HUES64 (cell line): ENCODE data around the gene CEBPG.

ENCODE experiments used
- H3K27ac ChIP-seq: 2 replicates; pipeline ENCODE4 v1.7.0; 2013; ENCODE audit warnings: low read depth, low read length, inconsistent platforms
- H3K27me3 ChIP-seq: 2 replicates; pipeline ENCODE4 v1.6.1; 2013; ENCODE audit warnings: mild to moderate bottlenecking, low read length; ENCODE audit not compliant: insufficient read depth
- H3K36me3 ChIP-seq: 2 replicates; pipeline ENCODE4 v1.6.1; 2013; ENCODE audit warnings: mild to moderate bottlenecking, low read length; ENCODE audit not compliant: insufficient read depth
- H3K4me1 ChIP-seq: 2 replicates; pipeline ENCODE4 v1.6.1; 2013; ENCODE audit warnings: mild to moderate bottlenecking, low read length, moderate library complexity; ENCODE audit not compliant: insufficient read depth
- H3K4me3 ChIP-seq: 2 replicates; pipeline ENCODE4 v1.5.1; 2013; ENCODE audit warnings: mild to moderate bottlenecking, low read length, moderate library complexity
- H3K9ac ChIP-seq: 2 replicates; pipeline ENCODE4 v1.6.1; 2013; ENCODE audit warnings: mild to moderate bottlenecking, low read depth, low read length
- H3K9me3 ChIP-seq: 2 replicates; pipeline ENCODE4 v1.6.1; 2013; ENCODE audit warnings: low read depth, low read length; ENCODE audit not compliant: insufficient read depth
- WGBS: fragments of 150-250, 120-280 bp; methylation state at CpG from one replicate; pipeline ENCODE4 v1.1.7; 2013; ENCODE audit warnings: missing lambda C conversion rate; 5-methylcytosine and 5-hydroxymethylcytosine counted together

The CEBPG gene

DNA sequence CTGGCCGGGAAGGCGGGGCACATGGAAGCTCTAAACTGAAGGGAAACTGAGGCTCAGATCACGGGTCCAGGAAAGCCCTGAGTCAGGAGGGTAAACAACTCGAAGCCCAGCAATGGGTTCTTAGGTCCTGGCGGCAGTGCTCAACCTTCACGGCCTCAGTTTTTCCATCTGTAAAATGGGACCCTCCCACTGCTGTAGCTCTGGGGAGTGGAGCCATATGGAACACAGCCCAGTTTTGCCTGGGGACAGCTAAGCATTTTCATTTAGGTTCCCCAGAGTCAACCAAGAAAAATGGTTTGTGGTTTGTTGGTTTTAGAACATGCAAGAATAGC, 30.4 kb downstream of the CEBPG start:
- 90% methylated on average over 6 of the region's 6 CpGs for WGBS

DNA sequence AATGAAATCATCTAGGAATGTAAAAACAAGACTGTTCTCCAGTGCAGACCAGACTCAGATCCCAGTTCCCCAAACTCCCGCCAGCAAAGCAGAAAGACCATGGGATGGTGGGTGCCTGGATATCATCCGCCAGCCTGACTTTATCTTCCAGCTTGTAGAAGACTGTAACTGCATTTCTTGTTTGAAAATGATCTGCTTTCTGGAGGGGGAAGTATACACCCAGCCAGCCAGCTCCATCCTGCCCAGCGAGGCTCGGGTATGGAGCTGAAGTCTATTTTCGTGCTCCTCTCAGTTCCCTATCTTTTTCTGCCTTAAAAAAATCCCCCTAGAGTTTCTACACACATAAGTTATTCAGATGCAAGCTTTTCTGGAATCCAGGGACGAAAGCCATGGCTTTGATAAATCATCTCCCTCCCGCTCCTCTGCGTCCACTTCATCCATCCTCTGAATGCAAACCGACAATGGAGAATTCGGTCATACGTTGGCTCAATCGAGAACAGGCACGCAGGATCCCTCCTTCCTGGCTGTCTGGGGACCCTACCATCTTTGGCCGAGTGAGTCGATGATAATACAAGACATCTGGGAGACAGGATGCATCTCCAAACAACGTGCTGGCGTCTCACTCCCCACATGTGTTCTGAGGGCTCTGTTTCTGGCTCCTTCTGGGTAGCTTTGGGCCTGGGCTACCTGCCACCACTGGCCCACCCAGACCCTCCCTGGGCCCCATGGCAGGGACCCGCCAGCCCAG, 31.2 kb downstream of the CEBPG start:
- H3K4me3 ChIP-seq, result no peak overlapping the region
- no peak overlapping the region for H3K9ac ChIP-seq
- 0 out of 2 replicates have a peak, but pooled peaks cover 3% of the 10 kb centered on the region for H3K4me1 ChIP-seq
- H3K9me3 ChIP-seq, result no peaks in the 10 kb centered on the region
- 94% methylated on average over 18 of the region's 18 CpGs for WGBS
- H3K27me3 ChIP-seq, result no peaks in the 10 kb centered on the region
- H3K27ac ChIP-seq, result no peak overlapping the region
- H3K36me3 ChIP-seq, result no peaks in the 10 kb centered on the region

More for the DNA sequence above, 30.4 kb downstream of the CEBPG start:
- Histone ChIP-seq H3K27ac (no peak overlapping the region), H3K9me3 (no peaks in the 10 kb centered on the region), H3K27me3 (no peaks in the 10 kb centered on the region), H3K9ac (no peak overlapping the region), H3K4me1 (0 out of 2 replicates have a peak, but pooled peaks cover 3% of the 10 kb centered on the region), H3K36me3 (no peaks in the 10 kb centered on the region), H3K4me3 (no peak overlapping the region)

DNA sequence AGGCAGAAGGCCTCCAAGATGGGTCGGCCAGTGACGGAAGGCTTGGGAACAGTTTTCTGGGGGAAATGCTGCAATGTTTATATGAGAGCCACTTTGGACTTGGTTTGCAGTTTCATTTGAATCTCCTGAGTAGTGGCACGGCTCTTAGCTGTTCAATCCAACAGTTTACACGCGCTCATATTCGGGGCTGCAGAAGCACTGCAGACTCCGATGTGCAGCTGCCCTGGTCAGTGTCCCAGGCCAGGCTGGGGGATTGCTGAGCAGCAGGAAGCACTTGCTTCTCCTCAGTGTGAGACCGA, 31.7 kb downstream of the CEBPG start:
- 85% methylated on average over 8 of the region's 8 CpGs for WGBS

DNA sequence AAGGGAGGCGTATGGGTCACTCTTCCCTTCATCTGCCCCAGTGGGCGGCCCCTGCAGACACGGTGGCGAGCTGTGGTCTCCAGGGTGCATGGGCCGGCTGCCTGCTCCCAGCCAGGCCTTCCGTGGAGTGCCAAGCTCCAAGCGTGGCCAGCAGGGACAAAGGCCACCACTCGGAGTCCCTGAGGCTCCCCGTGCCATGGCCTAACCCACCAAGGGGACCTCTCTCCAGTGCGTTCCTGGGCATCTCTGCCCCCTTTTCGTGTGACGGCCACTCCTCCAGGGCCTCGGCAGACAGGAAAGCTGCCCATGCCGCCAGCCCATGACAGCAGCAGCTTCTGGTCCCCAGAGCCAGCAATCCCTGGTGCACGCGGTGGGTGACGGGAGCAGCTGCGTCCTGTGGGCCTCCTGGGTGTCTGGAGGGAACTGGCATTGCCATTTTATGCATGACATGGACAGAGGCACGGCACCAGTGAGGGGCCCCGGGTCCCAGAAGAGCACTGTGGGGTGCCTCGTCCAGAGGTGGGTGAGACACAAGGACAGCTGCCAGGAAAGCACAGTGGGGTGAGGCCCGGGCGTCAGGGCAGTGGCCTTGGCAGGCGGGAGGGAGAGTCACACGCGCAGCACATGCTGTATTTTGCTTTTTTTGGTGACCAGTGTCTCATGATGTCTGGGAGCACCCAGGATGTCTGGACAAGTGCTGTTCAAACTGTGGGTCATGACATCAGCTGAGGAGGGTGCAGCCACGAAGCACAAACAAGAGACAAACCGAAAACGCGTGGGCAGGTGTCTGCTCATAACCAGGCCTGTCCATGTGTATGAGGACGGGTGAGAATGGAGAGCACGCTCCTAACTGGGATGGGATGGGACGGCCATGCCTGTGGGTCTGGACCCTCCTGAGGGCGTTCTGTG, 32.3 kb downstream of the CEBPG start:
- H3K27me3 ChIP-seq, result no peaks in the 10 kb centered on the region
- no peaks in the 10 kb centered on the region for H3K9me3 ChIP-seq
- H3K4me3 ChIP-seq, result no peak overlapping the region
- 95% methylated on average over 34 of the region's 34 CpGs for WGBS
- no peak overlapping the region; the same call in 1 of the 2 replicates for H3K27ac ChIP-seq
- 0 out of 2 replicates have a peak, but pooled peaks cover 3% of the 10 kb centered on the region for H3K4me1 ChIP-seq
- H3K36me3 ChIP-seq, result no peaks in the 10 kb centered on the region
- H3K9ac ChIP-seq, result no peak overlapping the region; the same call in 1 of the 2 replicates

More for the DNA sequence above, 31.7 kb downstream of the CEBPG start:
- Histone ChIP-seq H3K4me3 (no peak overlapping the region), H3K9ac (no peak overlapping the region; the same call in 1 of the 2 replicates), H3K27ac (no peak overlapping the region), H3K4me1 (0 out of 2 replicates have a peak, but pooled peaks cover 3% of the 10 kb centered on the region), H3K36me3 (no peaks in the 10 kb centered on the region), H3K9me3 (no peaks in the 10 kb centered on the region), H3K27me3 (no peaks in the 10 kb centered on the region)

DNA sequence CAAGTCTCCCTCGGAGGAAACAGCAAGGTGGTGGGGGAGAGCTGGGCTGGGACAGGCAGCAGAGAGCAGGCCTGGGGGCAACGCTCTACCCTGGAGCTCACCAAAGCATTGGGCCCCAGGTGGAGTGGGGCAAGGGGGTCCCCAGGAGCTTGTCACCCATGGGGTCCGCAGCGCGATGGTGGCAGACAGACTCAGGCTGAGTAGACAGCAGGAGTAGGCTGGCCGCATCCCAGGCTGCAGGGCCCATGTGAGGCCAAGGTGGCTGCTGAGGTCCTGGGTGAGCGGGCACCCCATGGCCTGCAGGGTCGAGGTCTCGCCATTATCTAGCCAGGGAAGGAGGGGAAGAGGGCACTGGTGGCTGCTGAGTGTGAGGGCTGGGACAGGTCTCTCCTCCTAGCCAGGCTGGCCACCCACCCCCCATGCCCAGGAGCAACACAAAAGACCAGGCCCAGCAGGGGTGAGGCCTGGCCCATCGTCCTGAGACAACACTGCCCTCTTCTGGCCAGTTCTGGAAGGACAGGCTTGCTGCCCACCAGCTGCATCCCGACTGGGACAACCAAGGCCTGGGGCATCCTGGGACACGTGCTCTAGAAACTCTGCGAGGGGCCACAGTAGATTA, 33.1 kb downstream of the CEBPG start:
- Histone ChIP-seq H3K4me3 (no peak overlapping the region), H3K9me3 (no peaks in the 10 kb centered on the region), H3K36me3 (no peaks in the 10 kb centered on the region), H3K27me3 (no peaks in the 10 kb centered on the region), H3K27ac (no peak overlapping the region; the same call in 1 of the 2 replicates), H3K9ac (no peak overlapping the region), H3K4me1 (0 out of 2 replicates have a peak, but pooled peaks cover 3% of the 10 kb centered on the region)
- WGBS, result 60% methylated on average over 12 of the region's 13 CpGs

DNA sequence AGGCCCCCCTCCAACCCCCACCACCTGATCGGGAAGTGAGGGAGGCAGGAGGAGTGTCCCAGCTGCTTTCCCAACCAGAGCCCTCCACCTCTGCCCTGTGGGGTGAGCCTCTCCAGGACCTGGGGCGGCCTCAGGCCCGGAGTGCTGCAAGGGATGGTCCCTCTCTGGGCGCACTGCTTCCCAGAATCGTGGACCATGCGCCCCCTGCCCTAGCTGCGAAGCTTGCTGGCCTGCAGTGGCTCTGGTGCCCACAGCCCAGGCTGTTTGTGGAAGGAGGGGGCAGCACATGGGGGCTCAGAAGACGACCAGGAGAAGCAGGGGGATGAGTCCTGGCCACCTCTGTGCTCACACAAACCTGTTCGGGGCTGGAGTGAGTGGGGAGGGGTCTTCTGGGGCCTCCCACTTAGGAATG, 33.6 kb downstream of the CEBPG start:
- no peak overlapping the region for H3K27ac ChIP-seq
- H3K9me3 ChIP-seq, result no peaks in the 10 kb centered on the region
- H3K36me3 ChIP-seq, result no peaks in the 10 kb centered on the region
- no peak overlapping the region for H3K4me3 ChIP-seq
- H3K27me3 ChIP-seq, result no peaks in the 10 kb centered on the region
- 67% methylated on average over 9 of the region's 9 CpGs for WGBS
- 0 out of 2 replicates have a peak, but pooled peaks cover 3% of the 10 kb centered on the region for H3K4me1 ChIP-seq
- H3K9ac ChIP-seq, result no peak overlapping the region

DNA sequence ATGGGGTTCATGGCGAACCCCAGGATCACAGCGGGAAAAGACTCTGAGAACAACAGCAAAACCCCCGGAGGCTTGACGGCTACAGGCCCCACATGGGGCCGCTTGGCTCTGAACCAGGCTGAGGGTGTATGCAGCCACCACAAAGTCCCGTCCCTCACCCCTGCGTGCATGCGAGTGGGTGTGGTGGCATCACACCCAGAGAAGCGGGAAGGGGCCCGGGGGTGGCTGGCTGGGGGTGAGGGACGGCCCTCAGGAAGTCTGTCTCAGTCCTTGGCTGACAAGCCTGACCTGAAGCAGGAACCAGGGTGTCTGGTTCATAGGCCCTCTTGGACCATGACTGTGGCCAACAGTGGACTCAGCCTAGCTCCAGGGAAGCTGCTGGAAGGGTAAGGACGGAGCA, 34.2 kb downstream of the CEBPG start:
- 91% methylated on average over 12 of the region's 12 CpGs for WGBS
- no peaks in the 10 kb centered on the region for H3K9me3 ChIP-seq
- H3K36me3 ChIP-seq, result no peaks in the 10 kb centered on the region
- H3K27me3 ChIP-seq, result no peaks in the 10 kb centered on the region
- H3K27ac ChIP-seq, result no peak overlapping the region
- H3K4me1 ChIP-seq, result 0 out of 2 replicates have a peak, but pooled peaks cover 3% of the 10 kb centered on the region
- H3K4me3 ChIP-seq, result no peak overlapping the region
- H3K9ac ChIP-seq, result no peak overlapping the region

DNA sequence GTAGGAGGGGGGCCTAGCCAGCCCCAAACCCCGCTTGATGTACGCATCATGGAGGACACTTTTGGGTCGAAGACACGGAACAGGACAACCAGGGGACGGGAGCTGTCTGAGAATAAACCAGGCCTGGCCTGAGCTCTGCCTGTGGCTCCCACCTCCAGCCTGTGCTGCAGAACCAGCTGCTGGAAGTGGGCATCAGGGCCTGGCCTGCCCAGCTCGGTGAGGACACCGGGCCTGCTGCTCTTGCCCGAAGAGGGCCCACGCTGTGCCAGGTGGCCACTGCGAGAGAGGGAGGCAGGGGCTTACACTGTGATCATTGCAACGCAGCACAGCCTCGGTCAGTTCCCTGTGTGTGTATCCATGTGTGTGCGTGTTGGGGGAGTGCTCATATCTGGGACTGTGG, 34.6 kb downstream of the CEBPG start:
- H3K27ac ChIP-seq, result no peak overlapping the region
- H3K9me3 ChIP-seq, result no peaks in the 10 kb centered on the region
- H3K9ac ChIP-seq, result no peak overlapping the region
- 90% methylated on average over 12 of the region's 13 CpGs for WGBS
- H3K4me3 ChIP-seq, result no peak overlapping the region
- 0 out of 2 replicates have a peak, but pooled peaks cover 3% of the 10 kb centered on the region for H3K4me1 ChIP-seq
- no peaks in the 10 kb centered on the region for H3K36me3 ChIP-seq
- H3K27me3 ChIP-seq, result no peaks in the 10 kb centered on the region

DNA sequence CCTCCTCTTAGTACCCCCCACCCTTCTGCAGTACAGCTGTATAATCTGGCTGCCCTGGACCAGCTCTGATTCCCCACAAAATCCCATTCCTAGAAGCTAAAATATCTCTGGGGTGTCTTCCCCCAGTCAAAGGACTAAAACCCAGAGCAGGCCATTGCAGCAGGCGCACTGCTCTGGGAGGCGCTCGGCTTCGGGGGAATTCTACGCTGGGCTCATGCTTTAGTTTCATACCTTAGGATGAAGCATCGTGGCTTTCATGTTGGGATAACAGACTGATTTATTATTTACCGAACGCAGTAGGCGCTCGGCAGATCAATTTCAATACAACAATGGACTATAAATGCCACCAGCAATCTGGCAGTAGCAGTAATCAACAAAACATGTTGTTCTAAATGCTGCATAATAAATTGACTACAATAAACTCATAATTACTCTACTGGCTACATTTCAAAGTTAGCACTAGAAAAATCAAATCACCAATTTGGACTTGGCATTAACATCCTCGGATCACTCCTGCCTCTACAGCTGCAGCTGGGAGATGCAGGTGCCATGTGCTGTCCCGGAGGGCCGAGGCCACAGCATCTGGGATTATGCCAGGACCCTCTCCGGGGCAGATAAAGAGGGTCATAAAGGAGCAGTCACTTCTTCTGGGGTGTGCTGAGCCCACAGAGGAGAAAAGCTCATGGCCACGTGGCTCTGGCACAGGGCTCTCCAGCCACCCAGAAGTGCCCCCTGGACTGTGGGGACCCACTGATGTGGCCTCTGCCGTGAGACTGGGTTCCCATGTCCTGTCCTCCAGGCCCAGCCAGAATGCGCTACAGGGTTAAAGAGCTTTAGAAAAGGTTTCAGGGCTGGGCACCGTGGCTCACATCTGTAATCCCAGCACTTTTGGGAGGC, 35.3 kb downstream of the CEBPG start:
- H3K27me3 ChIP-seq, result no peaks in the 10 kb centered on the region
- H3K9me3 ChIP-seq, result no peaks in the 10 kb centered on the region
- WGBS, result 93% methylated on average over 18 of the region's 18 CpGs
- H3K4me1 ChIP-seq, result 0 out of 2 replicates have a peak, but pooled peaks cover 3% of the 10 kb centered on the region
- no peak overlapping the region for H3K4me3 ChIP-seq
- H3K36me3 ChIP-seq, result no peaks in the 10 kb centered on the region
- H3K9ac ChIP-seq, result no peak overlapping the region
- no peak overlapping the region for H3K27ac ChIP-seq

DNA sequence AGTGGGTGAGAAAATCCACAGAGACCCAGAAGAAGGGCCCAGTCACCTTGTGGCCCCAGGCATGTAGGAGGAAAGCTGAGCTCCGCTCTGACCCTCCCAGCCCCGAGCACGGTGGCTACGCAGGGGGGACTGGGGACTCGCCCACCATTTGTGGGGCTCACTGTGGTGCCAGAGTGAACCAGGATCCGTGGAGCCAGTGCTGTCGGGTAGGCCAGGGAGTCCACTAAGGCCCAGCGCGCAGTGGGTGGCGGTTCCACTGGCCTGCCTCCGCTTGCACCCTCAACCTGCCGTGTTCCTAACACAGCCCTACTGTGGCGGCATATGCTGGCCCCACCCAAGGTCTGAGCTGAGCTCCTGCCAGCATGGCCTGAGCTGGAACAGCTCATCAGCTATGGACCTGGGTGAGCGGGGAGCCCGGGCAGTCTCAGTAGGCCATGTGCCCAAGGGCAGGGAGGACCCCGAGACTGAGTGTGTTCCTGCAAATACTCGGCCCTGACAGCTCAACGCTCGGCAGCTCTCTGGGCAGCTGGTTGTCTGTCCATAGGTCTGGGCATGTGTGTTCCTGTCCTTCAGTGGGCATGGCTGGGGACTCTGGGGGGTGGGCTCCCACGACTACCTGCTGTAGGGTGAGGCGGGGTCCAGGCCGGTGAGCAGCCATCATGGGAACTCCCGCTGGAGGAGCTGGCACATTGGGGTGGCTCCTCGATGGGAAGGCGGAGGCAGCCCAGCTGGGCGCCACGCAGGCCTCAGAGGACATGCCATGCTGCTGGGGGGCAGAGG, 36.6 kb downstream of the CEBPG start:
- no peak overlapping the region for H3K4me3 ChIP-seq
- no peaks in the 10 kb centered on the region for H3K27me3 ChIP-seq
- no peak overlapping the region for H3K9ac ChIP-seq
- no peaks in the 10 kb centered on the region for H3K9me3 ChIP-seq
- H3K36me3 ChIP-seq, result no peaks in the 10 kb centered on the region
- H3K27ac ChIP-seq, result no peak overlapping the region
- H3K4me1 ChIP-seq, result 0 out of 2 replicates have a peak, but pooled peaks cover 3% of the 10 kb centered on the region
- WGBS, result 95% methylated on average over 27 of the region's 27 CpGs
